SK-N-SH treated with all-trans-retinoic acid at 6 μM for 48 hours (cell line): ENCODE measurements around the gene ZBTB42.

Experiments
- ATAC-seq: fragments of 200-7000 bp; cut with Tn5 transposase; 3 replicates; pipeline ENCODE4 v1.9.1; 2020; ENCODE audit warnings: mild to moderate bottlenecking, moderate library complexity
- BACH2 ChIP-seq: fragments of 250-450 bp; sonication (Bioruptor Pico); IDR thresholded peaks from 2 replicates; pipeline ENCODE4 v1.9.0; 2021; ENCODE audit warnings: mild to moderate bottlenecking, borderline replicate concordance
- CREB5 ChIP-seq: fragments of 250-450 bp; sonication (Bioruptor Pico); IDR thresholded peaks from 2 replicates; pipeline ENCODE4 v1.5.1; 2020; ENCODE audit warnings: low read depth, mild to moderate bottlenecking, moderate library complexity
- CSRNP3 ChIP-seq: fragments of 250-450 bp; sonication (Bioruptor Pico); IDR thresholded peaks from 2 replicates; pipeline ENCODE4 v1.5.1; 2021; ENCODE audit warnings: mild to moderate bottlenecking, moderate library complexity
- ISL1 ChIP-seq: fragments of 250-450 bp; sonication (Bioruptor Pico); IDR thresholded peaks from 2 replicates; pipeline ENCODE4 v2.1.2; 2022; ENCODE audit warnings: mild to moderate bottlenecking, moderate library complexity
- POU6F1 ChIP-seq: fragments of 250-450 bp; sonication (Bioruptor Pico); IDR thresholded peaks from 2 replicates; pipeline ENCODE4 v1.8.0; 2021; ENCODE audit warnings: low read depth, mild to moderate bottlenecking, moderate library complexity, borderline replicate concordance
- PPARA ChIP-seq: fragments of 250-450 bp; sonication (Bioruptor Pico); IDR thresholded peaks from 2 replicates; pipeline ENCODE4 v1.5.0; 2020; ENCODE audit warnings: mild to moderate bottlenecking, borderline replicate concordance
- RARB ChIP-seq: fragments of 250-450 bp; sonication (Bioruptor Pico); IDR thresholded peaks from 2 replicates; pipeline ENCODE4 v1.8.0; 2021; ENCODE audit warnings: mild to moderate bottlenecking, moderate library complexity
- SNAI2 ChIP-seq: fragments of 250-450 bp; sonication (Bioruptor Pico); IDR thresholded peaks from 2 replicates; pipeline ENCODE4 v1.5.0; 2020; ENCODE audit warnings: mild to moderate bottlenecking, moderate library complexity
- TCF4 ChIP-seq: fragments of 250-450 bp; sonication (Bioruptor Pico); IDR thresholded peaks from 2 replicates; pipeline ENCODE4 v1.8.0; 2021; ENCODE audit warnings: mild to moderate bottlenecking, moderate library complexity, borderline replicate concordance
- TOX ChIP-seq: fragments of 250-450 bp; sonication (Bioruptor Pico); IDR thresholded peaks from 2 replicates; pipeline ENCODE4 v1.8.0; 2021; ENCODE audit warnings: mild to moderate bottlenecking, moderate library complexity, borderline replicate concordance
- TSHZ2 ChIP-seq: fragments of 250-450 bp; sonication (Bioruptor Pico); IDR thresholded peaks from 2 replicates; pipeline ENCODE4 v1.5.0; 2020; ENCODE audit warnings: mild to moderate bottlenecking, moderate library complexity
- ZFP3 ChIP-seq: fragments of 250-450 bp; sonication (Bioruptor Pico); IDR thresholded peaks from 2 replicates; pipeline ENCODE4 v1.5.0; 2020; ENCODE audit warnings: mild to moderate bottlenecking, moderate library complexity
- ZFP30 ChIP-seq: fragments of 450-650 bp; formaldehyde crosslinking; IDR thresholded peaks from 2 replicates; pipeline ENCODE4 v1.5.0; 2022; ENCODE audit warnings: mild to moderate bottlenecking, moderate library complexity
- ZNF565 ChIP-seq: fragments of 450-650 bp; formaldehyde crosslinking; conservative IDR thresholded peaks from 2 replicates; pipeline ENCODE4 v1.5.0; 2020; ENCODE audit warnings: low read depth, mild to moderate bottlenecking, moderate library complexity
- ZNF8 ChIP-seq: fragments of 450-650 bp; formaldehyde crosslinking; IDR thresholded peaks from 2 replicates; pipeline ENCODE4 v1.5.0; 2020; ENCODE audit warnings: mild to moderate bottlenecking, moderate library complexity

ZBTB42 gene

GRCh38 chr14:104792945-104793702 lies 7.8 kb upstream of the ZBTB42 start:
- no peak for ATAC-seq
- TF ChIP-seq PPARA (CRISPR knock-in tag): no peak
- TF ChIP-seq ZFP3: no peak
- no peak for TF ChIP-seq TCF4 (CRISPR knock-in tag)
- no peak for TF ChIP-seq ZNF8
- no peak for TF ChIP-seq CSRNP3 (CRISPR knock-in tag)
- TF ChIP-seq SNAI2: no peak
- TF ChIP-seq ISL1 (CRISPR knock-in tag): no peak

DNA sequence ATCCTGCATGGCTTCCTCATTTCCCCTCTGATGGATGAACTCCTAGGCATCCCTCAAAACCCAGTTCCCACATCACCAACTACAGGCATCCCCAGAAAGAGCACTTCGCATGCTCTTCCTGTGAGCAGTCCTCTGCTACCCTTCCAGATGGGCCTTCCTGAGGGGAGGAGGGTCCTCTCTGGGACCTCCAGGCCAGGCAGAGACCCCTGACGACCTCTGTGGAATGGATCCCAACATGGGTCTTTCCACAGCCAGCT lies 7.3 kb upstream of the ZBTB42 start:
- no peak for TF ChIP-seq CREB5 (CRISPR knock-in tag)
- peak; percentile 99 for TF ChIP-seq ZFP3
- TF ChIP-seq TOX (CRISPR knock-in tag): no peak
- no peak for ATAC-seq

DNA sequence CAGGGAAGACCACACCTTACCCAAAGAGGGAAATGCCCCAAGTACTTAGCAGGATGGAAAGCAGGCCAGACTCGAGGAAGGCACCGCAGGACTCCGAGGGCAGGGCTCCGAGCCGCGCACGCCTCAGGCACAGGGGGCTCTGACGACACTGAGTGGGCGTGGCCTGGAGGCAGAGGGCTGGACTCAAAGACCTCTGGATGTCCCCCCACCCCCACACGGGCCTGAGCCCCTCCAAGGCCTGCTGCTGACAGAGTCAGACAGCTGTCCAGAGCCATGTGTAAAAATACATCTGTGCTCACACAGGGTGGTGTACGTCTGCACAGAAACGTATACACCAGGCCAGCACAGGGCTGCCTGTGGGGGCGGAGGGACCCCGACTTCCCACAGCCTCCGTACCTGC lies 6.8 kb upstream of the ZBTB42 start:
- ATAC-seq: peak; percentile 67
- no peak for TF ChIP-seq ZNF8
- TF ChIP-seq, all 23 proteins: peak for 0

DNA sequence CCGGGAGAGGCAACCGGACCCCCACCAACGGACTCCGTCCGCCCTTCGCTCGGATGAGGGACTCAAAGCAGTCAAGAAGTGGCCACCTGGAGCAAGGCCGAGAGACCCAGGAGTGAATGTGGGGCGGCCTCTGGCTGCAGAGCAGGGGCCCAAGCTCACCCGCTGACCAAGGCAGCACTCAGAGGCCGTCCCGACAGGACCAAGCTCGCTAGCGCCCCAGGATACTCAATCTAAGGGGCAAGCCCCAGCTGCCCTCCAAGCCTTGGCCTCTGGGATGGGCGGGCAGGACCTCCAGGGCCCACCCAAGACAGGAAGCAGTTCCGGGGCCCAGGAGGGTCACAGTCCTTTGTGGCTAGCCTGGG lies 6.3 kb upstream of the ZBTB42 start:
- TF ChIP-seq ZFP30: no peak
- TF ChIP-seq BACH2 (CRISPR knock-in tag): no peak
- no peak for TF ChIP-seq ZNF565 (CRISPR knock-in tag)
- no peak for TF ChIP-seq TCF4 (CRISPR knock-in tag)
- TF ChIP-seq TSHZ2 (CRISPR knock-in tag): no peak
- TF ChIP-seq PPARA (CRISPR knock-in tag): no peak
- TF ChIP-seq RARB (CRISPR knock-in tag): no peak
- TF ChIP-seq POU6F1: no peak
- no peak for TF ChIP-seq ZFP3
- no peak for TF ChIP-seq CSRNP3 (CRISPR knock-in tag)
- no peak for TF ChIP-seq ZNF8
- TF ChIP-seq CREB5 (CRISPR knock-in tag): no peak
- ATAC-seq: peak; percentile 66
